SJSA1 (cell line): ENCODE measurements around the gene PDZRN4. TPM values are rescaled to one million over a fixed set of nuclear protein-coding genes. Genes with fewer than 3 reads are reported as not detected.
"Not testable (repeated sequence)": the region's sequence is repeated elsewhere in the genome, so short reads cannot be mapped to it uniquely, and the experiment has no call there.

ENCODE experiments used
- DNase-seq, 2 experiments: peaks; one replicate each; pipeline ENCODE4 v3.0.0-alpha.2; 2015 to 2020; ENCODE audit warnings: low spot score in 2 of 2, low read depth in 1 of 2
- H3K27ac ChIP-seq: fragments of 250-450 bp; sonication (Bioruptor Pico); 2 replicates; pipeline ENCODE4 v1.5.1; 2020; ENCODE audit warnings: mild to moderate bottlenecking, moderate library complexity
- H3K27me3 ChIP-seq: fragments of 250-450 bp; sonication (Bioruptor Pico); replicated peaks from 2 replicates; pipeline ENCODE4 v1.5.1; 2020; ENCODE audit warnings: mild to moderate bottlenecking, moderate library complexity
- H3K36me3 ChIP-seq: fragments of 250-450 bp; sonication (Bioruptor Pico); 2 replicates; pipeline ENCODE4 v1.5.1; 2020; ENCODE audit warnings: mild to moderate bottlenecking
- H3K4me1 ChIP-seq: fragments of 250-450 bp; sonication (Bioruptor Pico); replicated peaks from 2 replicates; pipeline ENCODE4 v1.6.1; 2021; ENCODE audit warnings: mild to moderate bottlenecking
- H3K4me3 ChIP-seq: fragments of 250-450 bp; sonication (Bioruptor Pico); 2 replicates; pipeline ENCODE4 v1.5.1; 2020; ENCODE audit warnings: mild to moderate bottlenecking
- H3K9me3 ChIP-seq: fragments of 250-450 bp; sonication (Bioruptor Pico); replicated peaks from 2 replicates; pipeline ENCODE4 v1.5.1; 2020; ENCODE audit warnings: mild to moderate bottlenecking
- total RNA-seq: library from RNA; depleted of rRNA; stranded (reverse); fragments of >200 nt; shearing (Covaris generic); gene quantifications from 2 replicates; pipeline ENCODE4 v1.2.3, GENCODE V29; 2014

PDZRN4 gene
- total RNA-seq, 1 experiment from 2014 or later: not detected

DNA sequence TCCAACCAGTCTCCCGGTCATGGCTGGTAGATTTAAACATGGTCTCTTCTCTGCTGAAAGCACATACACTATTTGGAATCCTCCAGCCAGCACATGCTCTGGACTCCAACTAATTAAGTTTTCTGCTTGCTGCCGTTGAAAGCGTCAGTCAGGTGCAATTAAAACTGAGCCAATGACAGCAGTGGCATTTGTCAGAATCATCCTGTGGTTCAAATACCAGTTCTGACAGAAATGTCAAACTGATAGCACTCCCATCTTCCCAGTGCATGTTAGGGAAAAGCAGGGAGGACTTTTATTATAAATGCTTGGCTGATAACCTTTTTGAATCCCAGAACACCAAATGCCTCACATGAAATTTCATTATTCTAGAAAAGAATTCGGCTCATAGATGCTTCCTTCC is 401.8 kb downstream of the PDZRN4 start:
- DNase-seq: no peak
- H3K27me3 ChIP-seq: no peaks in the 10 kb centered on the region; the same call in 1 of the 2 replicates
- H3K4me1 ChIP-seq: no peaks in the 10 kb centered on the region
- H3K36me3 ChIP-seq: no peaks in the 10 kb centered on the region
- no peaks in the 10 kb centered on the region for H3K9me3 ChIP-seq
- H3K4me3 ChIP-seq: no peak overlapping the region
- no peak overlapping the region for H3K27ac ChIP-seq

- Histone ChIP-seq H3K27me3 (no peaks in the 10 kb centered on the region), H3K36me3 (no peaks in the 10 kb centered on the region), H3K4me3 (no peak overlapping the region), H3K27ac (no peak overlapping the region), H3K9me3 (no peaks in the 10 kb centered on the region), H3K4me1 (no peaks in the 10 kb centered on the region)
- no peak for DNase-seq
Observed at GRCh38 chr12:41596190-41596589, 408.1 kb downstream of the PDZRN4 start.

GRCh38 chr12:41604830-41605229 is 416.7 kb downstream of the PDZRN4 start:
- no peaks in the 10 kb centered on the region for H3K27me3 ChIP-seq
- no peaks in the 10 kb centered on the region for H3K9me3 ChIP-seq
- no peak overlapping the region for H3K27ac ChIP-seq
- no peak for DNase-seq
- H3K4me1 ChIP-seq: no peaks in the 10 kb centered on the region
- H3K4me3 ChIP-seq: no peak overlapping the region
- no peaks in the 10 kb centered on the region for H3K36me3 ChIP-seq

DNA sequence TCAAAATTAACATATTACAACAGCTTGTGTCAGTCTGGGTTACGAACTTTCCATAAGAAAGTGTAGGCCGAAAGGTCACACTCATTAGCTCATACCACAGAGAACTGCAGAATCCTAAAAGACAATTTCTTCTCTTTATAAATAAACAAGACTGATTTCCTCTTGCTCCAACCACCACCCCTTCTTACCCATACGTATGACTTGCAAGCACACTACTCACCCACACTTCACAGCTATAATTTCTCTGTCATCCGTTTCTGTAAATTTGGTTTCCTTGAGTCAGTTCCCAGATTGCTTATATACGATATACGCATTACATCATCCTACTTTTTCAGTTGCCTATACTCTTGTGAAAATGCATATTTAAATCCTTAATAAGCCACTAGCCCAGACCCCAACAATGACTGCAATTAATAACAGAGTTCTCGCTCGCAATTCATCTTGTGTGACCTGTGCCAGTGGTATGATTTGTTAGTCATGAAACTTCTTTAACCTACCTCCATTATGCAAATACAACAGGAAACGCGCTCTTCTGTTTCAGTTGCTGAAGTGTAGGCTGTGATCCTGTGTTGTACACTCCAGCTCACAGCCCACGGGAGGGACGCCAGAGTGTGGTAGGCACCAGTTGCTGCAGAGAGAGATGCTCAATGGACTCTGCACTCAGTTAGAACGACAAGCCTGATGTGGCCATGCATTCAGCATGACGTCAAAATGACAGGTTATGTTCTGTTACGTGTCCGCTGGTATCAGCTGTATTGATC is 417.6 kb downstream of the PDZRN4 start:
- DNase-seq: no peak
- no peaks in the 10 kb centered on the region for H3K36me3 ChIP-seq
- H3K4me1 ChIP-seq: no peaks in the 10 kb centered on the region
- no peaks in the 10 kb centered on the region for H3K9me3 ChIP-seq
- H3K4me3 ChIP-seq: no peak overlapping the region
- H3K27ac ChIP-seq: no peak overlapping the region
- H3K27me3 ChIP-seq: no peaks in the 10 kb centered on the region

DNA sequence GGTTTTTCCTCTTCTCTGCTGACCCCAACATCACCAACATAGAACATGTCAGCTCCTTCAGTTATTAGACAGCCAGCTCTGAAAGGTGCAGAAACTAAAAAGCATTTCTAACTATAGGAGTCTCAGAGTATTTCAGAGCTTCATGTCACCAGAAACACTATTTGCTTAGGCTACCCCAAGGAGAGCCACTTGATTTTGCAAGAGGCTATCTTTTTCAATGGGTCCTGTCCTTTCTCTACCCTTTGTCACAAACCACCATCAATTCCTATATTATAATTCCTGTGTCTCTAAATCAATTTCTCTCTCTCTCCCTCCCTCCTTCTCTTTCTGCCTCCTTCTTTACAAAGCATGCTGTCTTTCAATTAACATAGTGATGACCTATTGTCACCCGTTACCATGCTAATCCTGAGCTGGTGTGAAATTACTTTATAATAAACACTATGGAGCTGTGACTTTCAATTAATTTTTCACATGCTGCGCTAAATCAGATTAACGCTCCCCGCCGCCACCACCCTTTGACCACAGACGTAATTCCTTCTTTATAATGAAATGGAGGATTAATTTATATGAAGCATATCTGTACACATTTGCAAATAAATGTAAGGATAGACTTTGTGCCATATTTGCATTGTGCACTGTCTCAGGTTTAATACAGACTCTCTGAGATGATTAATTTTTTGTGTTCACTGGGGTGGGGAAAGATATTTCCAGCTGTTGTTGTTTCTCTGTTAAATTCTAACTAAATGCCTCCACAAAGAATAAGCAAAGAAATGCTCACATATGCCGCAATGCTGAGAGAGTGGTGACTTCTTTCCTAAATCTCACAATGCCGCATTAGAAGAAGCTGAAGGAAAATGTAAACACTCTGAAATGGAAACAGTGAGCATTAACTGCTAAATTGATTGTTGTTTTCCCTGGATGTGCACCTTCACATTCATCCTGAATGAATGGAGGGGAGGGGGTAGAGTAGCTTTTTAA is 418.6 kb downstream of the PDZRN4 start:
- no peaks in the 10 kb centered on the region for H3K4me1 ChIP-seq

GRCh38 chr12:41612892-41613557 is 424.9 kb downstream of the PDZRN4 start:
- Histone ChIP-seq H3K27ac (no peak overlapping the region), H3K4me3 (no peak overlapping the region), H3K9me3 (no peaks in the 10 kb centered on the region), H3K4me1 (no peaks in the 10 kb centered on the region), H3K27me3 (no peaks in the 10 kb centered on the region), H3K36me3 (no peaks in the 10 kb centered on the region)
- DNase-seq: no peak

More for the DNA sequence above, 418.6 kb downstream of the PDZRN4 start:
- no peak overlapping the region for H3K4me3 ChIP-seq
- no peak overlapping the region for H3K27ac ChIP-seq
- no peaks in the 10 kb centered on the region for H3K36me3 ChIP-seq
- DNase-seq: no peak
- no peaks in the 10 kb centered on the region for H3K27me3 ChIP-seq
- H3K9me3 ChIP-seq: no peaks in the 10 kb centered on the region

DNA sequence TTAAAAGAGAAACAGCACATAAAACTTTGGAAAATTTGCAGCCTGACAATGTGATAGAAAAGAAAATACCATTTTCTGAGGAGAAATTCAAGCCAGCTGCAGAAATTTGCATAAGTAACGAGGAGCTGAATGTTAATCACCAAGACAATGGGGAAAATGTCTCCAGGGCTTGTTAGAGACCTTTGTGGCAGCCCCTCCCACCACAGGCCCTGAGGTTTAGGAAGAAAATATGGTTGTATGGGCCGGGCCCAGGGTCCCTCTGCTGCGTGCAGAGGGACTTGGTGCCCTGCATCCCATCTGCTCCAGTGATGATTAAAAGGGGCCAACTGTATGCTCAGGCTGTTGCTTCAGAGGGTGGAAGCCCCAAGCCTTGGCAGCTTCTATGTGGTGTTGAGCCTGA is 427.1 kb downstream of the PDZRN4 start:
- H3K4me3 ChIP-seq, H3K4me1 ChIP-seq, H3K27ac ChIP-seq, H3K27me3 ChIP-seq, DNase-seq, H3K9me3 ChIP-seq, H3K36me3 ChIP-seq: not testable (repeated sequence)

DNA sequence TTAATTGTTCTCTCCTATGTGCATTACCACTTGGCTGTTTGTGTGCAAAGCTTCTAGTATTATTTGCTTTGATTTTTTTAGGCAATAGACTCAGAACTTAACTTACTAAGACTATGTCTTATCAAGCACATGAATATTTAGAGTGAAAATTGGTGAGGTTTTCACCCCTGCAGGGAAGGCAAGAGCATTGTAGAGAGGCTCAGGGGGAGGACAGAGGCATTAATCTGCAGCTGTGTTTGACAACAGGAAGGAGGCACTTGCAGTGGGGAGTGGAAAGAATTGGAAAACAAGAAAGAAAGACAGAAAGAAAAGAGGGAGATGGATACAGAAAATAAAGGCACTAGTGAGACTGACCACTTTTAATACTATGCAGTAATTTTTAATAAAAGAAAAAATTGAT is 431.6 kb downstream of the PDZRN4 start:
- Histone ChIP-seq H3K4me3 (no peak overlapping the region), H3K9me3 (no peaks in the 10 kb centered on the region), H3K27me3 (no peaks in the 10 kb centered on the region), H3K27ac (no peak overlapping the region), H3K36me3 (no peaks in the 10 kb centered on the region), H3K4me1 (no peaks in the 10 kb centered on the region)
- DNase-seq: no peak

DNA sequence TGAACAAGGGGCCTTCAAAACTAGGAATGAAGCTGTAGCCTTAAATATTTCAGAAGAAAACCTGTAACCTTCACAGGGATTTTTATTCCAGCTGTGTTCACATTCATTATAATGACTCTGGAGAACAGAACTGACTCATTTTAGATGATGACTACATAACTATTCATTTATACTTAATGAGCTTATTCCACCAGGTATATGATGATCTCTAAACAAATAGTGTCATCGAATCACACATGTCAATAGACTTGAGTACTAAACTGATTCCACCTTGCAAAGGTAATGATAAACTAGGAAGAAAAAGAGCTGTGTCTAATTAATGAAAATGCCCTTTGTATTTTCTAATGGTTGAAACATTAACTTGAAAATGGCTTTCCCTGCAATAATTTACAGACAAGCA is 433.2 kb downstream of the PDZRN4 start:
- no peak overlapping the region for H3K4me3 ChIP-seq
- H3K27ac ChIP-seq: no peak overlapping the region
- no peaks in the 10 kb centered on the region for H3K36me3 ChIP-seq
- H3K4me1 ChIP-seq: no peaks in the 10 kb centered on the region
- H3K9me3 ChIP-seq: no peaks in the 10 kb centered on the region
- H3K27me3 ChIP-seq: no peaks in the 10 kb centered on the region
- no peak for DNase-seq
